Suprapubic skin (tissue), 4 donors: ENCODE measurements around the gene AZI2.

Experiments
- CTCF ChIP-seq, 2 donors: fragments of 200-600 bp in 1 of 2; fragments of 450-650 bp in 1 of 2; sonication (generic) in 1 of 2; IDR thresholded peaks; one replicate each; pipeline ENCODE4 v1.5.1; 2016 to 2019; ENCODE audit warnings: antibody characterized with exemption in 2 of 2, mild to moderate bottlenecking in 1 of 2, moderate library complexity in 1 of 2
- POLR2A ChIP-seq, 2 donors: fragments of 450-650 bp; IDR thresholded peaks; one replicate each; pipeline ENCODE4 v1.6.1; 2017; ENCODE audit warnings: antibody characterized with exemption in 2 of 2, mild to moderate bottlenecking in 2 of 2, moderate library complexity in 2 of 2
- POLR2AphosphoS5 ChIP-seq, 3 donors: sonication (generic); formaldehyde crosslinking; IDR thresholded peaks; one replicate each; pipeline ENCODE4 v1.6.1; 2017; ENCODE audit warnings: antibody characterized with exemption in 3 of 3

- TF ChIP-seq CTCF (IDR thresholded peaks at IDR 0.05) = no peak
- no peak for TF ChIP-seq POLR2AphosphoS5 (IDR thresholded peaks at IDR 0.05)
- TF ChIP-seq POLR2A (IDR thresholded peaks at IDR 0.05) = no peak
These were observed 67.8 kb downstream of the AZI2 start for GRCh38 chr3:28280781-28281180.
